ENCODE results near the gene CFAP74. TPM values are rescaled to one million over a fixed set of nuclear protein-coding genes. Genes with fewer than 3 reads are reported as not detected.

Gene CFAP74
- total and polyA plus RNA-seq, 5 donors from 2014 or later, result not detected

- DNase-seq (no peak), ATAC-seq (ENCODE audit: low read depth in 2 of 2) (no peak)
- Histone ChIP-seq H3K4me3 (ENCODE audit: low read depth, low read length) (no peak overlapping the region), H3K9me3 (ENCODE audit: control insufficient read depth in 2 of 2, low read length in 2 of 2) (no peaks in the 10 kb centered on the region), H3K4me1 (ENCODE audit: control insufficient read depth, insufficient read depth, low read length, poor library complexity, severe bottlenecking) (peaks cover 18% of the 10 kb centered on the region), H3K27ac (ENCODE audit: insufficient read depth, low read length, poor library complexity, severe bottlenecking) (no peak overlapping the region), H3K36me3 (ENCODE audit: control insufficient read depth, insufficient read depth, low read length) (no peaks in the 10 kb centered on the region), H3K27me3 (ENCODE audit: control insufficient read depth, insufficient read depth, low read length) (no peaks in the 10 kb centered on the region)
- H3K9me3 Mint-ChIP-seq, result peaks cover 0 to 2% (median 0%) of the 10 kb centered on the region in 7 donors
- H3K4me1 Mint-ChIP-seq, result peaks cover 0 to 30% (median 13%) of the 10 kb centered on the region in 4 donors
- no peak overlapping the region for H3K27ac Mint-ChIP-seq
- H3K4me3 Mint-ChIP-seq, result peak overlapping the region in 1 of 4 donors; percentile 35
- no peaks in the 10 kb centered on the region for H3K27me3 Mint-ChIP-seq
- H3K36me3 Mint-ChIP-seq, result no peaks in the 10 kb centered on the region
Observed at GRCh38 chr1:1898246-1898933, 105.2 kb downstream of the CFAP74 start.

GRCh38 chr1:1895456-1896336 is 107.9 kb downstream of the CFAP74 start:
- H3K27ac Mint-ChIP-seq, result peak overlapping the region in 1 of 3 donors; percentile 42
- DNase-seq, result no peak

GRCh38 chr1:1895060-1895418 is 108.5 kb downstream of the CFAP74 start:
- Histone ChIP-seq H3K9me3 (ENCODE audit: control insufficient read depth in 2 of 2, low read length in 2 of 2) (no peaks in the 10 kb centered on the region), H3K27ac (ENCODE audit: insufficient read depth, low read length, poor library complexity, severe bottlenecking) (no peak overlapping the region), H3K4me1 (ENCODE audit: control insufficient read depth, insufficient read depth, low read length, poor library complexity, severe bottlenecking) (peaks cover 34% of the 10 kb centered on the region), H3K4me3 (ENCODE audit: low read depth, low read length) (no peak overlapping the region), H3K27me3 (ENCODE audit: control insufficient read depth, insufficient read depth, low read length) (no peaks in the 10 kb centered on the region), H3K36me3 (ENCODE audit: control insufficient read depth, insufficient read depth, low read length) (no peaks in the 10 kb centered on the region)
- no peak for ATAC-seq (ENCODE audit: low read depth in 2 of 2)
- H3K4me3 Mint-ChIP-seq, result peak overlapping the region; percentile 54 to 81 (median 68)
- peaks cover 0 to 46% (median 23%) of the 10 kb centered on the region in 4 donors for H3K4me1 Mint-ChIP-seq
- no peak for DNase-seq
- no peaks in the 10 kb centered on the region for H3K36me3 Mint-ChIP-seq
- H3K27me3 Mint-ChIP-seq, result peaks cover 6% of the 10 kb centered on the region
- peak overlapping the region; percentile 38 to 91 (median 87) for H3K27ac Mint-ChIP-seq
- peaks cover 0 to 2% (median 0%) of the 10 kb centered on the region in 7 donors for H3K9me3 Mint-ChIP-seq

More at GRCh38 chr1:1895456-1896336, 107.9 kb downstream of the CFAP74 start:
- peaks cover 34% of the 10 kb centered on the region for H3K4me1 ChIP-seq (ENCODE audit: control insufficient read depth, insufficient read depth, low read length, poor library complexity, severe bottlenecking)
- H3K9me3 ChIP-seq (ENCODE audit: control insufficient read depth in 2 of 2, low read length in 2 of 2), result no peaks in the 10 kb centered on the region
- H3K27ac ChIP-seq (ENCODE audit: insufficient read depth, low read length, poor library complexity, severe bottlenecking), result no peak overlapping the region
- H3K27me3 Mint-ChIP-seq, result peaks cover 6% of the 10 kb centered on the region
- no peaks in the 10 kb centered on the region for H3K36me3 ChIP-seq (ENCODE audit: control insufficient read depth, insufficient read depth, low read length)
- peaks cover 0 to 2% (median 0%) of the 10 kb centered on the region in 7 donors for H3K9me3 Mint-ChIP-seq
- no peak overlapping the region for H3K4me3 ChIP-seq (ENCODE audit: low read depth, low read length)
- no peak for ATAC-seq (ENCODE audit: low read depth in 2 of 2)
- H3K4me3 Mint-ChIP-seq, result peak overlapping the region in 1 of 4 donors; percentile 66
- H3K27me3 ChIP-seq (ENCODE audit: control insufficient read depth, insufficient read depth, low read length), result no peaks in the 10 kb centered on the region
- peaks cover 0 to 46% (median 23%) of the 10 kb centered on the region in 4 donors for H3K4me1 Mint-ChIP-seq
- no peaks in the 10 kb centered on the region for H3K36me3 Mint-ChIP-seq

- no peak overlapping the region for H3K4me3 ChIP-seq (ENCODE audit: low read depth, low read length)
- Mint-ChIP-seq H3K27ac (peak overlapping the region; percentile 38 to 87 (median 48)), H3K27me3 (peaks cover 6% of the 10 kb centered on the region), H3K9me3 (peaks cover 0 to 2% (median 0%) of the 10 kb centered on the region in 7 donors), H3K4me1 (peaks cover under 1 to 46% (median 23%) of the 10 kb centered on the region in 4 donors), H3K36me3 (no peaks in the 10 kb centered on the region), H3K4me3 (peak overlapping the region; percentile 54 to 81 (median 68))
- H3K4me1 ChIP-seq (ENCODE audit: control insufficient read depth, insufficient read depth, low read length, poor library complexity, severe bottlenecking), result peaks cover 34% of the 10 kb centered on the region
- ATAC-seq (ENCODE audit: low read depth in 2 of 2) (no peak), DNase-seq (peak in 1 of 3 donors; percentile 44)
- H3K27me3 ChIP-seq (ENCODE audit: control insufficient read depth, insufficient read depth, low read length), result no peaks in the 10 kb centered on the region
- H3K27ac ChIP-seq (ENCODE audit: insufficient read depth, low read length, poor library complexity, severe bottlenecking), result no peak overlapping the region
- H3K36me3 ChIP-seq (ENCODE audit: control insufficient read depth, insufficient read depth, low read length), result no peaks in the 10 kb centered on the region
- no peaks in the 10 kb centered on the region for H3K9me3 ChIP-seq (ENCODE audit: control insufficient read depth in 2 of 2, low read length in 2 of 2)
Observed at GRCh38 chr1:1894354-1895059, 109.1 kb downstream of the CFAP74 start.

- ATAC-seq (ENCODE audit: low read depth in 2 of 2), result no peak
- H3K27ac ChIP-seq (ENCODE audit: insufficient read depth, low read length, poor library complexity, severe bottlenecking), result no peak overlapping the region
- H3K4me1 Mint-ChIP-seq, result peaks cover 6 to 48% (median 28%) of the 10 kb centered on the region in 4 donors
Observed at GRCh38 chr1:1893997-1894353, 109.6 kb downstream of the CFAP74 start.

GRCh38 chr1:1893291-1893985 is 110.1 kb downstream of the CFAP74 start:
- H3K4me1 Mint-ChIP-seq, result peaks cover 10 to 53% (median 32%) of the 10 kb centered on the region in 4 donors
- no peak for DNase-seq
- no peak for ATAC-seq (ENCODE audit: low read depth in 2 of 2)
- H3K27me3 Mint-ChIP-seq, result peaks cover 6% of the 10 kb centered on the region
- peak overlapping the region in 1 of 3 donors; percentile 71 for H3K27ac Mint-ChIP-seq
- H3K36me3 ChIP-seq (ENCODE audit: control insufficient read depth, insufficient read depth, low read length), result no peaks in the 10 kb centered on the region
- H3K4me1 ChIP-seq (ENCODE audit: control insufficient read depth, insufficient read depth, low read length, poor library complexity, severe bottlenecking), result peaks cover 42% of the 10 kb centered on the region
- no peak overlapping the region for H3K27ac ChIP-seq (ENCODE audit: insufficient read depth, low read length, poor library complexity, severe bottlenecking)
- no peaks in the 10 kb centered on the region for H3K9me3 ChIP-seq (ENCODE audit: control insufficient read depth in 2 of 2, low read length in 2 of 2)
- H3K36me3 Mint-ChIP-seq, result no peaks in the 10 kb centered on the region
- H3K4me3 ChIP-seq (ENCODE audit: low read depth, low read length), result no peak overlapping the region
- peak overlapping the region; percentile 77 to 100 (median 94) for H3K4me3 Mint-ChIP-seq
- H3K9me3 Mint-ChIP-seq, result peaks cover 0 to 2% (median 0%) of the 10 kb centered on the region in 7 donors
- no peaks in the 10 kb centered on the region for H3K27me3 ChIP-seq (ENCODE audit: control insufficient read depth, insufficient read depth, low read length)

More at GRCh38 chr1:1893997-1894353, 109.6 kb downstream of the CFAP74 start:
- no peaks in the 10 kb centered on the region for H3K27me3 ChIP-seq (ENCODE audit: control insufficient read depth, insufficient read depth, low read length)
- H3K9me3 Mint-ChIP-seq, result peaks cover 0 to 2% (median 0%) of the 10 kb centered on the region in 7 donors
- no peak overlapping the region for H3K4me3 ChIP-seq (ENCODE audit: low read depth, low read length)
- no peak for DNase-seq
- no peaks in the 10 kb centered on the region for H3K9me3 ChIP-seq (ENCODE audit: control insufficient read depth in 2 of 2, low read length in 2 of 2)
- peak overlapping the region in 1 of 4 donors; percentile 31 for H3K4me3 Mint-ChIP-seq
- H3K4me1 ChIP-seq (ENCODE audit: control insufficient read depth, insufficient read depth, low read length, poor library complexity, severe bottlenecking), result peaks cover 36% of the 10 kb centered on the region
- H3K36me3 ChIP-seq (ENCODE audit: control insufficient read depth, insufficient read depth, low read length), result no peaks in the 10 kb centered on the region
- no peak overlapping the region for H3K27ac Mint-ChIP-seq
- H3K36me3 Mint-ChIP-seq, result no peaks in the 10 kb centered on the region
- peaks cover 6% of the 10 kb centered on the region for H3K27me3 Mint-ChIP-seq

GRCh38 chr1:1892763-1893120 is 110.8 kb downstream of the CFAP74 start:
- H3K4me3 ChIP-seq (ENCODE audit: low read depth, low read length), result peak overlapping the region; percentile 41
- no peaks in the 10 kb centered on the region for H3K36me3 ChIP-seq (ENCODE audit: control insufficient read depth, insufficient read depth, low read length)
- H3K9me3 ChIP-seq (ENCODE audit: control insufficient read depth in 2 of 2, low read length in 2 of 2), result no peaks in the 10 kb centered on the region
- peak overlapping the region; percentile 93 for H3K27ac ChIP-seq (ENCODE audit: insufficient read depth, low read length, poor library complexity, severe bottlenecking)
- Mint-ChIP-seq H3K27ac (peak overlapping the region; percentile 95 to 96 (median 96)), H3K36me3 (no peaks in the 10 kb centered on the region), H3K9me3 (peaks cover 0 to 2% (median 0%) of the 10 kb centered on the region in 7 donors), H3K4me3 (peak overlapping the region; percentile 90 to 100 (median 96)), H3K4me1 (peaks cover 10 to 59% (median 38%) of the 10 kb centered on the region in 4 donors), H3K27me3 (peaks cover 6% of the 10 kb centered on the region)
- peaks cover 49% of the 10 kb centered on the region for H3K4me1 ChIP-seq (ENCODE audit: control insufficient read depth, insufficient read depth, low read length, poor library complexity, severe bottlenecking)
- DNase-seq (no peak), ATAC-seq (ENCODE audit: low read depth in 2 of 2) (no peak)
- no peaks in the 10 kb centered on the region for H3K27me3 ChIP-seq (ENCODE audit: control insufficient read depth, insufficient read depth, low read length)
